Right atrium auricular region (tissue), 2 donors: ENCODE data around the gene MCF2L2. TPM values are rescaled to one million over a fixed set of nuclear protein-coding genes. Genes with fewer than 3 reads are reported as not detected.

Experiments
- DNase-seq: peaks from one replicate; pipeline ENCODE4 v3.0.0-alpha.2; 2019; ENCODE audit warnings: low spot score
- H3K27ac ChIP-seq, 2 donors: fragments of 200-600 bp; sonication (generic); 1 replicate in 1 of 2; 2 replicates in 1 of 2; pipeline ENCODE4 v1.5.1; 2016 to 2019
- H3K27me3 ChIP-seq, 2 donors: fragments of 200-600 bp; sonication (generic); one replicate each; pipeline versions ENCODE4 v1.5.1 to v1.6.0; 2017 to 2019
- H3K36me3 ChIP-seq: fragments of 200-600 bp; sonication (generic); one replicate; pipeline ENCODE4 v1.5.1; 2016
- H3K4me1 ChIP-seq, 2 donors: fragments of 200-600 bp; sonication (generic); one replicate each; pipeline versions ENCODE4 v1.5.1 to v1.6.0; 2017 to 2019
- H3K4me3 ChIP-seq, 2 donors: fragments of 200-600 bp; sonication (generic); 1 replicate in 1 of 2; 2 replicates in 1 of 2; pipeline ENCODE4 v1.5.1; 2017 to 2019; ENCODE audit warnings: mild to moderate bottlenecking in 1 of 2, moderate library complexity in 1 of 2
- H3K9me3 ChIP-seq, 2 donors: fragments of 200-600 bp; sonication (generic); one replicate each; pipeline ENCODE4 v1.5.1; 2019
- CTCF ChIP-seq, 2 donors: fragments of 200-600 bp; sonication (generic); IDR thresholded peaks; one replicate each; pipeline ENCODE4 v1.5.1; 2019; ENCODE audit warnings: antibody characterized with exemption in 2 of 2
- total RNA-seq, 2 donors: library from RNA; depleted of rRNA; stranded (reverse); fragments of >200 nt; gene quantifications; one replicate each; pipeline ENCODE4 v1.1.0, GENCODE V29; 2016

MCF2L2 gene
- total RNA-seq, 2 donors from 2014 or later, result 0.08 TPM; not detected in 1

- H3K4me1 ChIP-seq, result no peaks in the 10 kb centered on the region
- no peaks in the 10 kb centered on the region for H3K9me3 ChIP-seq
- no peak for DNase-seq
- H3K27me3 ChIP-seq, result no peaks in the 10 kb centered on the region
- no peak for TF ChIP-seq CTCF (IDR thresholded peaks at IDR 0.05)
- H3K36me3 ChIP-seq, result no peaks in the 10 kb centered on the region
- H3K27ac ChIP-seq, result no peak overlapping the region
- no peak overlapping the region for H3K4me3 ChIP-seq
These were observed 74.0 kb downstream of the MCF2L2 start for GRCh38 chr3:183354325-183354831.

- Histone ChIP-seq H3K27ac (no peak overlapping the region), H3K4me3 (no peak overlapping the region), H3K4me1 (no peaks in the 10 kb centered on the region), H3K9me3 (no peaks in the 10 kb centered on the region), H3K27me3 (no peaks in the 10 kb centered on the region), H3K36me3 (no peaks in the 10 kb centered on the region)
- no peak for TF ChIP-seq CTCF (IDR thresholded peaks at IDR 0.05)
- DNase-seq, result no peak
These were observed 75.0 kb downstream of the MCF2L2 start for GRCh38 chr3:183353421-183353820.

GRCh38 chr3:183350164-183350563 lies 78.3 kb downstream of the MCF2L2 start:
- no peak for DNase-seq
- Histone ChIP-seq H3K4me1 (no peaks in the 10 kb centered on the region), H3K36me3 (no peaks in the 10 kb centered on the region), H3K4me3 (no peak overlapping the region), H3K27ac (no peak overlapping the region), H3K27me3 (no peaks in the 10 kb centered on the region), H3K9me3 (peaks cover 0 to 9% of the 10 kb centered on the region in 2 donors)
- no peak for TF ChIP-seq CTCF (IDR thresholded peaks at IDR 0.05)

- H3K27ac ChIP-seq, result no peak overlapping the region
- DNase-seq, result no peak
- H3K4me1 ChIP-seq, result no peaks in the 10 kb centered on the region
- no peaks in the 10 kb centered on the region for H3K27me3 ChIP-seq
- H3K36me3 ChIP-seq, result no peaks in the 10 kb centered on the region
- H3K9me3 ChIP-seq, result peaks cover 0 to 9% of the 10 kb centered on the region in 2 donors
- no peak overlapping the region for H3K4me3 ChIP-seq
- TF ChIP-seq CTCF (IDR thresholded peaks at IDR 0.05), result no peak
These were observed 78.8 kb downstream of the MCF2L2 start for GRCh38 chr3:183349421-183350157.

- no peaks in the 10 kb centered on the region for H3K27me3 ChIP-seq
- TF ChIP-seq CTCF (IDR thresholded peaks at IDR 0.05), result no peak
- H3K4me3 ChIP-seq, result no peak overlapping the region
- no peaks in the 10 kb centered on the region for H3K4me1 ChIP-seq
- H3K9me3 ChIP-seq, result peaks cover 0 to 9% of the 10 kb centered on the region in 2 donors
- H3K27ac ChIP-seq, result no peak overlapping the region
- H3K36me3 ChIP-seq, result no peaks in the 10 kb centered on the region
- no peak for DNase-seq
These were observed 85.6 kb downstream of the MCF2L2 start for GRCh38 chr3:183342824-183343223.
